ENCODE results near the gene TEKT2.

The TEKT2 gene

DNA sequence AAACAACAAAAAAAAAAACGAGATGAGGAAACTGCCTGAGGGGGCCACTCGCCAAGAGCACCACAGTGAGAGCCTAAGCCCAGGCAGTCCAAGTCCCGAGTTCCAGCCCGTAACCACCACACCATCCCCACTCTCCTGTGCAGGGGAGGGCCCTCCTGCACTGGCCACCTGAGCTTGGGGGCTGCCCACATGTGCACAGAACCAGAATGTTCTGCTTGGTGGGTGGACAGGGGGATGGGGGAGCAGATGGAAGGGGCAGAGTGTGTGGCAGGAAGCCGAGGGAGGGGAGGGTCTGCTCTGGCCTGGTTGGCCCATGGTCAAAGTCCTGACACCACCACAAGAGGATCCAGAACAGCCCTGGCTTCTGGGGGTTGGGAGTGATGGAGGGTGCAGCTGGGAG, 22.4 kb downstream of the TEKT2 start:
- DNase-seq (ENCODE audit: low spot score): no peak

- no peak for DNase-seq (ENCODE audit: low spot score)
These were observed 23.5 kb downstream of the TEKT2 start for GRCh38 chr1:36107394-36107793.

- DNase-seq (ENCODE audit: low spot score): no peak
These were observed 24.4 kb downstream of the TEKT2 start for GRCh38 chr1:36108314-36108713.

- DNase-seq (ENCODE audit: low spot score): no peak
These were observed 25.3 kb downstream of the TEKT2 start for GRCh38 chr1:36109041-36109679.

DNA sequence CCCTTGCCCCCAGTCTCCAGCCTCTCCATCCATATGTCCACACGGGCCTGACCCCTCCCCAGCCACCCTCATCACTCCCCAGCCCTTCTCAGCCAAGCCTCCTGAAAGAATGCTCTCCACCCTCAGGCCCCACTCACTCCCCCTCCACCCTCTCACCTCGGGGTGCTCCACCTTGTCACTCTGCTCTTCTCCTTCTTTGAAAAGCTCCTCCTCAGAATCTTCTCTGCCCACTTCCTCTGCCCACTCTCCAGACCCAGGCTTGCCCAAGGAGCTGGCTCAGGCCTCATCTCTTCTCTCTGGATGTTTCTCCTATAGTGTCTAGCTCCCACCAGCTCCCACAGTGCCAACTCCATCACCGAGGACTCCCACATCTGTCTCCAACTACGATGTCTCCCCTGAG, 27.3 kb downstream of the TEKT2 start:
- DNase-seq (ENCODE audit: low spot score): no peak

DNA sequence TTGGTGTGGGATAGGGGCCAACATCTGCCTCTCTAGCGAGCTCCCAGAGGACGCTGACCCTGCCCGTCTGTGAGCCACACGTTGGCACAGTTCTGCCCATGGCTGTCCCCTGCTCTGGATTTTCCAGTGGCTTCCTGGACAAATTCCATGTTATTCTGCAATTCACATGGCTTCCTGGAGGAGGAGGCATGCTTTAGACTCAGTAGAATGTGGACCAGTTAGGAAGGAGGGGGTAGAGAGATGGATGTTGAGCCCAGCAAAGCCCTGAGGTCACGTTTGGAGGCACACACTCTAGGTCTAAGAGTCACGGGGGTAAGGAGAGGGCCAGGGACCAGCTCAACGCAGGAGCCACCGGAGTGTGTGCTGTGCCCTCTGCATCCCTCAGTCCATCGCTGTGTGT, 28.9 kb downstream of the TEKT2 start:
- no peak for DNase-seq (ENCODE audit: low spot score)

DNA sequence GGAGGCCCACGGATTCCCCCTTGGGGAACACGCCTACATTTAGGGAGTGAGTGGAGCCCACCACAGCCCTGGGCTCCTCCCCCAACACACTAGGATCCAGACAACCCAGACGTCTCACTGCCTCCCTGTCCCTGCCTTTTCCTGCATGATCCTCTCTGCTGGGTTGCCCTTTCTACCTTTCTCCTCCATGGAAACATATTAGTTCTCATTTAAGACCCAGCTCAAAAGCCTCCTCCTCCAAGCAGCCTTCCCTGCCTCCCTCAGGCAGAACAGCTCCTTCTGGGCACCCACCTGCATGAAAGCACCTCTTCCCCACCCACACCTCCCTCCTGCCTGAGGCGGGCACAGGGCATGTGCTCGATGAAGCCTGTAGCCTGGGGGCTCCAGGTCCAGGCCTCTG, 30.5 kb downstream of the TEKT2 start:
- no peak for DNase-seq (ENCODE audit: low spot score)

DNA sequence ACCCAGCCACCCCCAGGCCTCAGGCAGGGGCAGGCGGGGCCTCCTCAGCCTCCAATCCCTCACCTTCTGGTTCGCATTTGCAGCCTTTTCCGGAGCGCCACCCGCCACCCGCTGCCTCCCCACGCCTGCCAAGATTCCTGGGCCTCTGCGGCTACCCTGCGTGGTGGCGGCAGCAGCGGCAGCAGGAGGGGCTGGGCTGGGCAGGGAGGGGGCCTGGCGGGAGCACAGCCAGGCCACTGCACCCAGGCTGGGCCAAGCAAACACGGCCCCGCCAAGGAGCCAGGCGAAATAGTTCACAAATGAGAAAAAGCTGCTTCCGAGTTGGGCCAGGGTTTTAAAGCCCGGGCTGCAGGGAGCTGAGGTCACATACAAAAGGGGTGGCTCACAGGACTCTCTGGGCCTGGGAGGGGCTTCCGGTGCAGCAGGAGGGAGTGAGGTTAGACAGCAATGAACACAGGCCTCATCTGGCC, 31.3 kb downstream of the TEKT2 start:
- no peak for DNase-seq (ENCODE audit: low spot score)

GRCh38 chr1:36115931-36116330, 32.0 kb downstream of the TEKT2 start:
- DNase-seq (ENCODE audit: low spot score): no peak

DNA sequence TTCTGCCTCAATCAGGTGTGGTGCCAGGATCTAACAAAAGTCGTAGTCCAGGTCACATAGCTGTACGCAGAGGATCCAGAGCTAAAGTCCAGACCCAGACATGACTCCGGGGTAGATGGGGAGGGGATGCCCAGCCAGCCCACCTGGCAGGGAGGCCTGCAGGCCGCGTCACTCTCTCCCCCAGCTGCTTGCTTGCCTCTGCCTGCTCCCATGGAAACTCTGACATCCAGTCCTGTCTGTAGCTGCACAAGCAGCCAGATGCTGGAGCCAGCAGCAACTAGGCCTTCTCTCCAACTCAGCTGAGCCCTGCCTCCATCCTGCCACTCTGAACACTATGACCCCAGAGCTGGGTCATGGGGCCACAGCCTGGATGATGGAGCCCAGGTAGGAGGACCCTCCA, 33.0 kb downstream of the TEKT2 start:
- no peak for DNase-seq (ENCODE audit: low spot score)

DNA sequence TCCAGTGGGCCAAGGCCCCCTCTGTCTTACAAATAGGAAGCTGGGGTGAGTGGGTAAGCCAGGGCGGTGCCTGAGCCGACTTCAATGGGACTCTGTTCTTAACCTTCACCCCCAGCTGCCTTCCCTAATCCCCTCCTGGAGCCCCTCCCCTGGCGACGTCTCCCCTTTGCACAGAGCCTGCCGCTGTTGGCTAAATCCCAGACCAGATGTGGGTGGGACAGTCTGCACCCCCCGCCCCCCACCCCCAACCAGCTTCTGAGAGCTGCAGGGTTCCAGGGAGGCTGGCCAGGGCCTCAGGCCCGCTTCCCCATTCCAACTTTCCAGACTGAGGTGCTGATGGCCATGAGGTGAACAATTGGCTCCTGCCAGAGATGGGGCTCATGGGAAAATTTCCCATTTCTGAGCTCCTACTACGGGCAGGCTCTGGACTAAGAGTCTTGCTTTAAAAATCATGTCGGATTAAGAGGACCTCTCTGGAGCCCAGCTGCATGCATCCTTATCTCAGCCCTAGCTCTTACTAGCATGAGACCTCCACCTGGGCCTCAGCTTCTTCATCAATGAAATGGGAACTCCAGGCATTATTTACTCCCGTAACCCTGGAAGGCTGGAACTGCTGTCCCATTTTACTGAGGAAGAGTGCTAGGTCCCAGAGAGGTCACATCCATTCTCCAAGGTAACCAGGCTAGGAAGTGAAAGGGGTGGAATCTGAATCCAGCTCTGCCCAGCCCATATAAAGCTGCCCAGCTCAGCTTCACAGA, 34.7 kb downstream of the TEKT2 start:
- no peak for DNase-seq (ENCODE audit: low spot score)

GRCh38 chr1:36119456-36119855, 35.6 kb downstream of the TEKT2 start:
- DNase-seq (ENCODE audit: low spot score): no peak

- no peak for DNase-seq (ENCODE audit: low spot score)
These were observed 38.5 kb downstream of the TEKT2 start for GRCh38 chr1:36122062-36123030.

- DNase-seq (ENCODE audit: low spot score): peak; percentile 81
These were observed 39.5 kb downstream of the TEKT2 start for GRCh38 chr1:36123356-36123755.

GRCh38 chr1:36124404-36125128, 40.7 kb downstream of the TEKT2 start:
- DNase-seq (ENCODE audit: low spot score): no peak

DNA sequence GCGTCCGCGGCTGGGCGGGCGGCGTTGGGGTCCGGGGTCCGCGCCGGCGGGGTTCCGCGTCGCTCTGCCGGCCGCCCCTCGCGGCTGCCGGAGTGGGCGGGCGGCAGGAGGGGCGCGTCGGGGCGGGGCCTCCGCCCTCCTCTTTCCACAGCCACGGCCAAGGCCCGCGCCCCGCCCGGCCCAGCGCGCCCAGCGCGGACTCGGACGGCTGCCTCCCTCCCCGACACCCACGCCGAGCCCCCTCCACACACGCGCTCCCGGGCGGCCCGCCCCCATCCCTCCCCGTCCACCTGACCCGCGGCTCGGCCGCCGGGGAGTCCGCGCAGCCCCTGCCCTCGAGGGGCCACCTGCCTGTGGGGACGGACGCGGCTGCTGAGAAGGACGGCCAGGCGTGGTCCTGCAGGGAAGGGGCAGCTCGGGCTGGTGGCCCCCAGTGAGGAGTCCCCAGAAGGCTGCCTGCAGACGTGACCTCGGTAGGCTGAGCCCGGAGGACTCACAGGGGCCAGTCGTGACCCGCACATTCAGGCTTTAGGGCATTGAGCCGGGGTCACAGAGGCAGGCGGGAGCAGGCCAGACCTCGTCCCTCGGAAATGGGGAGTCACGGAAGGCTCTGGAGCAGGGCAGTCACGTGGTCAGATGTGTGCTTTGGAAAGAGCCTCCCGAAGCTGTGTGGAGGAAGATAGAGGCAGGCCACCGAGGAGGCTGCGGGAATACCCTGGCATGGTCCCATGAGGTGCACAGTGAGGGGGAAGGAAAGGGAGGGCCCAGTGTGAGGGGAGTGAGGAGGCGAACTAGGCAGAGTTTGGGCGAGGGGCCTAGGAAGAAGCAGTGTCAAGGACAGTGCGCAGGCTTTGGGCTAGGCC, 41.5 kb downstream of the TEKT2 start, which contains the start of gene COL8A2:
COL8A2 (minus strand) TSS at position 94 of the 863 bp plus-strand sequence. CDS start 24,980 bp downstream, outside the sequence.
- DNase-seq (ENCODE audit: low spot score): no peak

GRCh38 chr1:36126005-36126716, 42.3 kb downstream of the TEKT2 start:
- DNase-seq (ENCODE audit: low spot score): no peak

DNA sequence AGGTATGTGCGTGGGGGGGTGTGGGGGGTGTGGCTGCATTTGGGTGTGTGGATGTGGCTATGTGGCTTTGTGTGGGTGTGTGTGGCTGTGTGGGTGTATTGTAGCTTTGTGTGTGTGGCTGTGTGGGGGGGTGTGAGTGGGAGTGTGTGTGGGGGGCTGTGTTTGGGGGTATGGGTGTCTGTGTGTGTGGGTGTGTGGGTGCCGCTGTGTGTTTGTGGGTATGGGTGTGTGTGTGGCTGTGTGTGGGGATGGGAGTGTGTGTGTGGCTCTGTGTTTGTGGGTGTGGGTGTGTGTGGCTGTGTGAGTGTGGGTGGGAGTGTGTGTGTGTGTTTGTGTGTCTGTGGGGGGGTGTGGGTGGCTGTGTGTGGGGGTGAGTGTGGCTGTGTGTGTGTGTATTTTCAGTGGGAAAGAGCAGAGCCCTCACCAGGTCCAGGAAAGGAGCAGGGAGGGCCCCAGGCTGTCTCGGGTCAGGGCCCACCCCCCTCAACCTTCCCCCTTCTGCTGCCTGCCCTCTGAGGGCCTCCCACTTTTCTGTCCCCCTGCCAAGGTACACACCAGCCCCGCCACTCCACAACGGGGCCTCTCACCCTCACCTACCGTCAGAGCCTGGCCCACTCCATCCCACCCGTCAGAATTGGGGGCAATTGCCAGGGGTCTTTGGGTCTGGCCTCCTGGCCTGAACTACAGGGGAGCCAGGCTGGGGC, 43.1 kb downstream of the TEKT2 start:
- DNase-seq (ENCODE audit: low spot score): no peak

DNA sequence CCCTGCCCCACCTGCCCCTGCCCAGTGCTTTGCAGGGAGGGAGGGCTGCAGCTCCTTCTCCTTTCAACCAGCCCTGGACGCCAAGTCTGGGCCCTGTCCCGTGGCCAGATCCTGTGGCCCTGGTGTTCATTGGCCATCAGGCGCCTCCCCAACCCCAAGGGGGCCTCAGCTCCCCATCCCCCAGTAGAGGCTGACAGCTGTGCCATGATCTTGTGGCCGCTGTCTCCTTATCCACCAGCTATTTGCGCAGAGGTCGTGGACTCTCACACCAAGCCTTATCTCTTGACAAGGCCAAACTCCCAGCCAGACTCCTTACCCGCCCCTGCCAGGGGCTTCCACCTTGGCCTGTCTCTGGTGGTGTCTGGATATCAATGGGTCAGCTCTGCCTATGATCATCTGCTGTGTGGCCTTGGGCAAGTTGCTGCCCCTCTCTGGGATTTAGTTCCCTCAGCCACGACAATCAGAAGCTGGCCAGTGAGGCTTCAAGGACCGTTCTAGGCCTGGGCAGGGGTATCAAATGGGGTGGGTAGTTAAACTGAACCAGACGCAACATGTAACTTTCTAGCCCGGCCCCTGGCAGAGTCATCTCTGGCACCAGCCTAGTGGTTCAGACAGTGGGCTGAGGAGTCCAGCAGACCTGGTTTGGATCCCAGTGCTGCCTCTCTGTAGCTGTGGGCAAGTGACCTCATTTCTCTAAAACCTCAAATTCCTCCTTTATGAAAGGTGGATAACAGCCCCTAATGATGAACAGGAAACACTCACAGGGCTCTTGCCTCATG, 44.4 kb downstream of the TEKT2 start:
- no peak for DNase-seq (ENCODE audit: low spot score)

Data from pons (tissue), 1 donor.